GM18520 (cell line): ENCODE data around the gene CNTFR.

ENCODE experiments used
- ATAC-seq: cut with Tn5 transposase; IDR thresholded peaks from one replicate; pipeline ENCODE4 v1.9.1; 2021; ENCODE audit not compliant: unreplicated experiment

CNTFR gene

DNA sequence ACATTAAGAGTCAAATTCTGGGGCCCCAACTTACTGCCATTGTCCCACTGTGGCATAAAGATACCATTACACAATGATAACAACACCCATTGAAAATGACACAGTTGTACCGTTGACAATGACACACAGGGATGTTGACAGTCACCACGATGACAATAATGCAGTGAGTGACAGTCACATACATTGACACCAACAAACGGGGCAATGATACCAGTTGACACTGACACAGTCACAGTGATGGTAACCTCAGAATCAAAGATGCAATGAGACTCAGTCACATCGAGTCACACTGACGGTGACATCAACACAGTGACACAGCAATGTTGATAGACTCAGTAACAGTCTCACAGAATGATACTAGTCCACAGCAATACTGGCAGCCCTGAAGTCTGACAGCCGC lies 16.9 kb downstream of the CNTFR start:
- ATAC-seq = no peak

DNA sequence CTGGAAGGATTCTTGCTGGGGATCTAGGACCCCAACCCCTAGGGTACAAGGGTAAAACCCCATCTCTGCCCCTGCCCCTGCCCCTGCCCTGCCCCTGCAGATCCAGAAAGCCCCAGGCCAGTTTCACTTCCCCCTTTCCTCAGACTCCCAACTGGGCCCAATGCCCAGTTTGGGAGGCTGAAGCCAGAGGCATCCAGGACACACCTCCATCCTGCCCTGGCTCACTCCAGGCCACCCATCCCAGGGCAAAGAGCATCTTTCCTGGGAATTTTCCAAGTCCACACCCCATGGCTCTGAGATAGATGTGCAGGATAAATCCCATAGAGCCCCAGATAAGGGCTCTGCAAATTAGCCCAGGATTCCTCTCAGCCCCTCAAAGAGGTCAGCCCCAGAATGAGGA lies 17.4 kb downstream of the CNTFR start:
- ATAC-seq = no peak

DNA sequence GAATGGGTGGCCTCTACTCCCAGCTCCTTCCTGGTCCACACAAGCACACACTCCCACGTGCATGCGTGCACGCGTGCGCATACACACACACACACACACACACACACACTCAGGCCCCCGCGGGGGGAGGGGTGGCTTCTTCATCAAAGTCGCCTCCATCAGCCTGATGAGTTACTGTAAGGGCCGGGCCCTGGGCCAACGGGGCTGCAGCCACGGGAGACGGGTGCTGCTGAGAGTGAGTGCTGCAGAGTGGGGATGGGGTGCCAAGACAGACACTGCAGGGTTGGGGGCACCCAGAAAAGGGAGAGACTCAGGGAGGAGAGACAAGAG lies 18.1 kb downstream of the CNTFR start:
- no peak for ATAC-seq

DNA sequence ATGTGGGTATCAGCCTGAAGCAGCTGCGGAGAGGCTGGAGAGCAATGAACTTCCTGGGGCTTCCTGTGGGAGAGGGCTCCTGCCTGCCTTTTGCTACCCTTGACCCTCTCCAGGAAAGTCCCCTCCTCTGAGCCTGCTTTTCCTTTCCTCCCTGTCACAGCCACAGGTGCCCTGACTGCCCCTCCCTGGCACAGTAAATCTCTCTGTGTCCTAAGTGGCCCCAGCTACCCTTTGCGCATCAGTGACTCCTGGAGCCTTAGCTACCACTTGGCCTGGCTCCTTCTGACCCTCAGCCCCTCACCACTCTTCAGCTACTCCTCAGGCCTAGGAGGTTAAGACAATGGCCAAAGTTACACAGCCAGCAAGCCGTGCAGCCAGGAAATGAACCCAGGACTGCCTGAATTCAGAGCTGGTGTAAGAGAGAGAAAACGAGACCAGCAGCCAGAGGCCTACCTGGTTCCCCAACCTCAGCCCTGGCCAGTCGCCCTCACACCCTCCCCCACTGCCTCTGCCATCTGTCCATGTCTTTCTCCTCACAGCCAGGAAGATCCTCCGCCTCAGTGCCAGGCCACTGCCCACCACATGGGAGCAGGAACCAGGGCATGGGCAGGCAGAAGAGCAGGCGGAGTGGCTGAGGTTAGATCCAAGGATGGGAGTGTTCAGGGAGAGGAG lies 18.6 kb downstream of the CNTFR start:
- no peak for ATAC-seq

DNA sequence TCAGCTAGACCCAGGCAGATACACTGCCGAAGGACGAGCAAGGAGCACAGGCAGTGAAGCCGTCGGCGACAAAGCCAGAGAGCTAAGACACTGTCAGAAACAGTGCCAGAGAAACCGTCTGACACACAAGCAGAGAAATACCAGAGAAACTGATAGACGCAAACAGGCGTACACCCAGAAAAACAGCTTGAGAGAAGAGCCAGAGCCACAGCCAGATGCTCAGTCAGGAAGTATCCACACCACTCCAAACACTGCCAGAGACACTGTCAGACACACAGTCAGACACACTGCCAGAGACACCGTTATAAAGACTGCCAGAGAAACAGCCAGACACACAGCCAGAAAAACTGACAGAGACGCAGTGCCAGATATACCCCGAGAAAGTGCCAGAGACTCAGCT lies 19.1 kb downstream of the CNTFR start:
- no peak for ATAC-seq

DNA sequence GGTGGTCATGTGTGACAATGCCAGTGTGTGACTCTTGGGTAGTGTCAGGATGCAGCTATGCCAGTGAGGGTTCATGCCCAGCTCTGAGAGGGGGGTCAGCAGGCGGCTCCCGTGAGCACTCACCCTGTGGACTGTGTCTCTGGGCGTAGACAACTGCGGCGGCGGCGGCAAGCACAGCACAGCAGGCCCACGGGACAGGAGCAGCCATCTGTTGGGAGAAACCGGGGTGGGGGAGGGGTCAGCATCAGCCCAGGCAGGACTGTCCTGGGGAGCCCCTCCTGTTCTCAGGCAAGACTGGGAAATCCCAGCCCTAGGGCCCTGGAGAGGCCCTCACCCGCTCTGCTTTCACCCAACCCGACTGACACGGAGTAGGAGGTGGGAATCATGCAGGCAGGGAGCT lies 20.8 kb downstream of the CNTFR start:
- no peak for ATAC-seq

DNA sequence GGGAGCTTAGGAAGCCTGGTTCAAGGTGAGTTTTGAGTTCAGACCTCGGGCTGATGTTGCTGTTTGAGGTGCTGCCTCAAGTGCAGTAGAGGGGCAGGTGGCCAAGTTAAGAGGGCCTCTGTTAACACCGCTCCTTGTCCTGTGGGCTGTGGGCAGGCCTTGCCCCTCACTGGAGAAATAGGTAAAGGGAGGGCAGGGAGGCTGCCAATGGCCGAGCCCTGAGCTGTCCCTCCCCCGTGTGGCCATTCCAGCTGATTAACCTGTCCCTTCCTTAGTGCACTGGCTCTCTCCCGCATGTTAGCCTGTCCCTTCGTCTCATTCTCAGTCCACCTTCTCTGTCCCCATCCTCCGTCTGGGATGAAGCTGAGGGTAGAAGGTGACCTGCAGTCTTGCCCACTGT lies 21.4 kb downstream of the CNTFR start:
- ATAC-seq = no peak

DNA sequence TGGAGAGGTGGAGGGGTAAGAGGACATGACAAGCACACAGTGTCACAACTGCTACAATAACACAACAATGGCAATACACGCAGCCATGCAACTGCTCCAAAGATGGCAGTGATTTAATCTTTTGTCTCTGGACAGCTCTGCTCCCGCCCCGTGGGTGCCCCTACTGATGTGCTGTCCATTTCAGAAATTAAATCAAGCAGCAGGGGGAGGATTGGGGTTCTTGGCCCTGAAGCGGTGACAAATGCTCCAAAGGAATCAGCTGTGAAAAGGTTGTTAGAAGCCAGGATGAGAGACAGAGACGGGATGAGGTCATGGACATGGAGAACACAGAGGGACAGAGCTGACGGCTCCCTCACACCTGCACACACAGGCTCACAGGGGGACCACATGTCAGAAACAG lies 22.6 kb downstream of the CNTFR start:
- ATAC-seq = no peak

DNA sequence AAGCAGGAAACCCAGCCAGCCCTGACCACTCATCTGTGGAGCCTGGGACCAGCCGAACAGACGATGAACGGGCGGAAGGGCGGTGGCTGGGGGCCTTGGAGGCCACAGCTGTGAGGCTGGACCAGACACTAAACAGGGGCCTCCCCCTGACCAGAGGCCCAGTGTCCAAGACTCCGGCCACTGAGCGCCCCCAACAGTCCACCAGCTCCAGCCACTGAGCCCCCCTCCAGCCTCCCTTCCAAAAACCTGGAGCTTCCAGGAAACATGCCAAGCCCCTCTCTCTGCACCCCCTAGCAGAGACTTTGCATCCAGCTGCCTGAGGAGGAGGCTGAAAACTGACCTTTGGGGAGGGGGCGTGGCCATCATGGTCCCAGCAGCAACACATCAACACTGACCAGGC lies 23.2 kb downstream of the CNTFR start:
- ATAC-seq = no peak

DNA sequence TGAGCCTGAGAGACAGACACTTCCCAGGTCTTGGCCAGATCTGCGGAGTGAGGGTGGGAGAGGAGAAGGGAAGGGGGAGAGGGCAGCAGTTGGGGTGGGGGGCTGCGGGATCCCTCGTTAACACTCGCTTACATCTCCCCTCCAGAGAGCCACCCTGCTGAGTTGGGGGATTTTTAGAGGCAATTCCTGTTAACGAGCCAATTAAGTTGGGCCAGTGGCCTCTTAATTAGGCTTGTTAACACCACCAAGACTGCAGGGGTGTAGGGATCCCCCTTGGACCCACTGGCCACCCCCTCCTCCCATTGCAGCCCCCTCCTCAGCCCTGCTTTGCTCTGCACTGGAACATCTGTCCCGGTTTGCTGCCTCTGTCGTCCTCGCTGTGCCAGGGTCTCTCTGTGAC lies 23.7 kb downstream of the CNTFR start:
- ATAC-seq = no peak

DNA sequence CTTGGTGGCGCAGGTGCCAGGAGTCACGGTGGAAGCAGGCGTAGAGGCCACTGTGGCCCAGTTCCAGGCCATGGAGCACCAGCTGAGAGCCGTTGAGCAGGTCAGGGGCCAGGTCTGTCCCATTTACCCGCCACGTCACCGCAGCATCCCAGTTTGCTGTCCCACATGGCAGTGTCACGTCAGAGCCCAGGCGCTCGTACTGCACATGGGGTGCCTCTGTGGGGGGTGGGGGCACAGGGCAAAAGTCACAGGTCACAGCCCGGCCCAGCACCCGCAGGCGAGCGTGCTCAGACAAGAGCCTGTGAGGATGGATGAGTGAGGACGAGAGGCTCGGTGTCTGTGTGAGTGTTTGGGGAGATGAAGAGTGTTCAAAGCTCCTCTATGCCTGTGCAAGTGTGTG lies 24.9 kb downstream of the CNTFR start:
- ATAC-seq = no peak

DNA sequence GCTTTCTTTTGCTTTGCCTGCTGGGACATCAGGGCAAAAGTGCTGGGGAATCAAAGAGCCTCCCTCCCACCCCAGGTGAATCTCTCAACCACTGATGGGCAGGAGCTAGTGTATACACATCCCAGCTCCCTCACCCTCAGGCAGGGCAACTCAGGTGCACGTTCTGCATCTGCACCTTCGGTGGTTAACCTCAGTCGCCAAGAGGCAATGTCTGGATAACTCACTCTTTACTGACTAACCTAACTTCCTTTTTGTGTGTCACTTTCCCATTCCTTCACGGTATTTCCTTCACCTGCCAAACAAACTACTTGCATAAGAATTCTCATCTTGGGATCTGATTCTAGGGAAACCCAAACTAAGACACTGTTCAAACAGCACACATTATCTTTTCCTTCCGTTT lies 26.3 kb downstream of the CNTFR start:
- no peak for ATAC-seq

DNA sequence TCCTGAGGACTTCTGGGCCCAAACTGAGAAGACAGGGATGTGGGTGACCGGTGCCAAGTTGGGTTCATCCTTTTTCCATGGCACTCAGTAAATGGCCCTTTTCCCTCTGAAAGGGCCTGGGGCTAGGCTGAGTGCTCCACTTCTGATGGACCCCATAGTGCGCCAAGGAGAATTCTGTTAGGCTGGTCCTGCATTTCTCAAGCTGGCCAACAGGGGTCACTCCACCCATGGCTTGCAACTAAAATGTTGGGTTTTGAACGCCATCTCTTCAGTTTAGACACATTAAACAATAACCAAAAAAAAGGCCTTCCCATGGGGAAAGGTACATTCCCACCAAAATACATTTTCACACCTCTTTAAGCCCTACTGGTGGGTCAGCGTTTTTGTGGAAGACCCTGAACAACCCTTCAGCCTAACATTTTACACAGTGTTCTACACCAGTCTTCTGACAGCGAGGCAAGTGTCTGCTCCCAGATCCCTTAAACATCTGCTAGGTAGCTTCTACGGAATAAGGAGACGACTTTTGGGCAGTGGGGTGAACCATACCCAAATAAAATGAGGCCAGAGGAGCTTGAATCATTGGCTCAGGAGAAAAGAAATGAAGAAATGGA lies 27.3 kb downstream of the CNTFR start:
- no peak for ATAC-seq

DNA sequence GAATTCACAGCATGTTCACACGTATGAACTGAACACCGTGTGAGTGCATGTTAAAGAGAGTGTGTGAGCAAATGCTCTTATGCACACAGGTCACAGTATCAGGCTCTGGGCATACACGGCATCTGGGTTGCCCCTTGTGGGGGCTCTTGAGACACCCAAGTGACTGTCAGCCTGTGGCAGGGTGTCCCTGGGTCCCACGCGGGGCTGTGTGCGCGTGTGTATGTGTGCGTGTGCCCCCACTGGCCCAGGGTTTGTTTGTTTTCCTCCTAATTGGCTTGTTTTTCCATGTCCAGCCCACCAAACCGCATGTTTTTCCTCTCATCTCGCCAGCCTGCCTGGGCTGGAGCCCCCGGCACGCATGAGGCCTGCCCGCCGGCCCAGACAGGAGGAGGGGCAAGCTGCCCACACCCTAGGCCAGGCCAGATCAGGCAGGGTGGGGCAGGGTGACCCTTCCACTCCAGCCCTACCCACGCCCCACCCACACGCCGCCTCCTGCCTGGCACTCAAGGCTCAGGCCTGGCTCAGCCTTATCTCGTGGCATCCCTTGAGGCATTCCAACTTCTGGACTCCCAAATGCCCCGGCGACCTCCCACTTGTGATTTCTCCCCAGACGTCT lies 28.8 kb downstream of the CNTFR start:
- no peak for ATAC-seq

DNA sequence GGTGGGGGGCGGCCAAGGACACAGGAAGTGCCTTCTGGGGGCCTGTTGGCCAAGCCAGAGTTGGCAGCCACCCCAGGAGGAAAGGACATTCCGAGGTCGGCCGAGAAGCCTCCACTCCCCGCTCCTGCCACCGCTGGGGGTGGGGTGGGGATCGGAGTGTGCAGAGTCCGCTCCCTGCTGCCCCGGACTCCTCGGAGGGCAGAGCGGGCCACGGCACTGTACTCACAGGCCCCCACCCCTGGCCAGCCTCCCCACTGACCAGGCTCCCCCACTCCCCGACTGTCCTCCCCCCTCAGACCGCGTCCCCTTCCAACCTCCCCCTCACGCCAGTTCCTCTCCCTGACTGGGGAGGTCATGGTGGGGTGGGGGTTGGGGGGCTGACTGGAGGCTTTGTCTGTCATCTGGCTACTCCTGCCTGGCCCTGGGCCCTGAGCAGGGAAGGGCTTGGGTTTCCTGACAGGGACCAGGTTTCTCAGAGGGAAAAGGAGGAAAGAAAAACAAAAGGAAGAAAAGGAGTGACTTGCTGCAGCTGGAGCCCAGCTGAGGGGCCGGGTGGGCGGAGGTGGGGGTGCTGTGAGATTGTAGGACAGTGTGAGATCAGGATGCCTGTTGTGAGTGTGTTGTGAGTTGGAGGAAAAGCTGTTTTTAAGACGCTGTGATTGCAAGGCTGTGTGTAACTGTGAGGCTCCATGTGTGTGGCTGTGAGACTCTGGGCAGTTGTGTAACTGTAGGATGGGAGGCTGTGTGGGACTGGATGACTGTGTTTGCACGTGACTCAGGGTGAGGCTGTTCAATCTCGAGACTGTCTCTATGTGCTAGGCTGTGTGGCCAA lies 29.7 kb downstream of the CNTFR start:
- ATAC-seq = no peak

DNA sequence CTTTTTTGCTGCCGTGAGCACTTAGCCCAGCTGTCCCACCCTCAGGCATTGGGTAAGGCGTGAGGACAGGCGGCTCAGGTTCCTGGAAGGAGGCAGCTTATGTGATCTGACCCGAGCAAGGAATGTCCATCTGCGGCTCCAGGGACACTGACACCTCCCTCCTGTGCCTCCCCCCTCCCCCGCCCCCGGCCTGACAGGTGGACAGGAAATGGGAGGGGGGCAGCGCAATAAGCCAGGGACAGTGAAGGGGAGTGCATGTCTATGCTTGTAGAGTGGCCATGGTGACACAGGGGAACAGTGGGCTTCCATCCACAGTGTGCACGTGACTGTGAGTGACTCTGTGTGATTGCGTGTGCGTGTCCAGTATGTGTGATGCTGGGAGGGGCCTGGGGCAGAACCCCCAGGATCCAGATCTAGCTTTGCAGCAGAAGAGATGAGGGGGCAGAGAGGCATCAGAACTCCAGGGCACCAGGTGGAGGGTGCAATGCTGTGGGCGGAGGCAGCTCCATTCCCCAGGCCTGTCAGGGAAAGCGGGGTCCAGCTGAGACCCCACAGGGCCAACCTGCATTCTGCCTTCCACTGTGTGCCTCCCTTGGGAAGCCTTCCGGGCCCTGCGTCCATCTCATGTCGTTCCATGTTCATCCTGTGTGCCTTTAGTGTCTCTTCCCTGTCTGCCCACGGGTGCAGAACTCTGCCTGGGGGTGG lies 30.5 kb downstream of the CNTFR start:
- ATAC-seq = no peak

DNA sequence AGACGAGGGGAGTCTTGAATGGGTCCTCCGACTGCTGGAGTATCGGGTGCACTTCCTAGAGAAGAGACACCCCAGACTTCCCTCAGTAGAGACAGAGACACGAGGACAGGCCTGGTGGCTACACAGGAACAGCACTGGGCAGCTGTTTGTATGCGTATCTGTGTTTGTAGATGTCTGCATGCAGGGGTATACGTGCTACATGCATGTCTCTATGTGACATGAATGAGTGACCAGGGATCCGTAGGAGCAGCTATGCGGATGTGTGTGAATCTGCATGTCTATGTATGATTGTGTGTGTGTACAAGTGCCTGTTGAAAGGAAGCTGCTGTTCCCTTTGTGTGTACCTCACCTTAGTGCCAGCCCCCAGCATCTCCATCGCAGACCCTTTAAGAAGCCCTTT lies 31.2 kb downstream of the CNTFR start:
- ATAC-seq = no peak

DNA sequence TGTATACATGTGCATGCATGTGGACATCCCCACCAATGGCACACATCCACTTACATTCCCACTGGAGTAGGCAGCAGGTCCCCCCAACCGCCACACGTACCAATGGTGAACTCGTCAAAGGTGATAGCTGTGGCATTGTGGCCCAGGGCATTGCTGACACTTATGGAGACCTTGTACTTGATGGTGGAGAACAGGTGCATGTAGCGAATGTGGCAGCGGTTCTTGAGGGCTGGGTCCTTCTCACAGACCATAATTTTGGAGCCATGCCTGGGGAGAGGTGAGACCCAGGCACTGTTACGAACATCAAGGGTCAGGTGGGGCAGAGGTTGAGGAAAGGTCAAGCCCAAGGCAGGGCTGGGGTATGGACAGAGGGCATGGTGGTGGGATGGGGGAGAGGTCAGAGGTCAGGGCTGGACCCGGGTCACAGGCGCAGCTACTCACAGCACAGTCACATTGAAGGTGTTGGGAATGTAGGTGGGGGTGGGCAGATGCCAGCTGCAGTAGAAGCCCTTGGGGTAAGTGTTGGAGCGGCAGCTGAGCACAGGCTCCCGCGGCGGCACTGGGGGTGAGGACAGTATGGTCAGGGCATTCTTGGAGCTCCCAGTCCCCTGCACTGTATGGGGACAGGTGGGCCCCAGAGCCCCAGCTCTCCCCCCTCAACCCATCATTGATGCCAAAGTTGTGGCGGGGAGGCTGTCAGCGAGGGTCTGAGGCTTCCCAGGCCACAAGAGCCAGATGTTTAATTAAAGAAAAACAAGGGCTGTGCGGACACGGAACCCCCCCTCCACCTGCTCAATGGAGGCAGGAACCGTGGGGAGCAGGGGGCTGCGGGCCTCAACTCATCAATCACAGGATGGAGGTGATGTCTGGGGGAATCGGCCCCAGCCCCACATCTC lies 31.9 kb downstream of the CNTFR start:
- no peak for ATAC-seq

DNA sequence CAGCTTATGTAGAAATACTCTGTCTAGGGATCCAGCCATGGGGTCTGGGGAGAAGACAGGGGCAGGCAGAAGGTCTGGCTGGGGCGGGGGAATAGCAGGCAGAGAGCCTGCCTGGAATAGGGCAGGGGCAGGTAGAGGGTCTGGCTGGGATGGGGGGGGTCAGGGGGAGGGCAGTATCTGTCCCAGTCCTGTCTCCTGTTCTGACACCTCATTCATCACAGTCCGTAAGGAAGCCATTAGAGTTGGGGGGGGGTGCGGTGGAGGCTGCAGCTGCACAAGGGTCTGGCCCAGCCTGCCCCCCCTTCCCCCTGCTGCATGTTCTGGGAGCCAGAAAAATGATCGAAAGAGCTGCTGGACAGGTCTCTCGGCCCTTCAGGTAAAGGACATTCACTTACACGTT lies 32.6 kb downstream of the CNTFR start:
- no peak for ATAC-seq

DNA sequence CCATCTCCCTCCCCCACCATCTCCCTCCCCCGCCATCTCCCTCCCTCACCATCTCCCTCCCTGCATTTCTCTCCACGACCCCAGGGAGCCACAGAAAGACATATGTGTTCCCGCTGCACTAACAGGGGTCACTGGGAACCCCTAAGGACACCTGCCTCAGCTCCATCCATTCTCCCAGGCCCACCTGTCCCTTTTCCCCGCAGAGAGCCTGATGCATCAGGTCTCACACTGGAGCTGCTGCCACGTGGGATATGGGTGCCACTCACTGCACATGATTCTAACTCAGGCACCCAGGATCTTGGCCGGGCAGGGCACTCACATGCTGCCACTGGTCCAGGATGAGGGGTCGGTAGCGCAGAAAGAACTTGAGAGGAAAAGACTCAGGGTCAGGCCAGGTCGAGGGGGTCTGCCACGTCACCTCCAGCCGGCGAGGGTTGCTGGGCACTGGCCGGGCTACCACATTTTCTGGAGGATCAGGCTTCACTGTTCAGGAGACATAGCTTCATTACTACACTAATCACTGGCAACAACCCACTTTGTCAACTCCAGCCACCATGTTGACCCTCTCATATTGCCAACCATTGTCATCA lies 33.5 kb downstream of the CNTFR start:
- ATAC-seq = no peak
